Psoas muscle (tissue), 8 donors: ENCODE data around the gene MXRA7. TPM values are rescaled to one million over a fixed set of nuclear protein-coding genes. Genes with fewer than 3 reads are reported as not detected.

Experiments used
- ATAC-seq, 4 donors: fragments of 200-7000 bp; cut with Tn5 transposase; one replicate each; pipeline ENCODE4 v1.9.1; 2020; ENCODE audit warnings: moderate library complexity in 3 of 4, mild to moderate bottlenecking in 2 of 4
- DNase-seq, 2 donors: peaks; one replicate each; pipeline ENCODE4 v3.0.0-alpha.2; 2020
- H3K27ac ChIP-seq: fragments of 200-600 bp; one replicate; pipeline ENCODE4 v1.8.0; 2022
- H3K27me3 ChIP-seq, 3 donors: fragments of 200-600 bp in 1 of 3; one replicate each; pipeline versions ENCODE4 v1.6.1 to v1.8.0; 2013 to 2022; ENCODE audit warnings: low read length in 2 of 3, mild to moderate bottlenecking in 2 of 3, moderate library complexity in 1 of 3; ENCODE audit not compliant: insufficient read depth in 3 of 3
- H3K36me3 ChIP-seq, 2 donors: fragments of 200-600 bp in 1 of 2; one replicate each; pipeline versions ENCODE4 v1.6.1 to v1.8.0; 2013 to 2022; ENCODE audit warnings: low read depth in 1 of 2, mild to moderate bottlenecking in 1 of 2, moderate library complexity in 1 of 2; ENCODE audit not compliant: insufficient read depth in 1 of 2
- H3K4me1 ChIP-seq: fragments of 200-600 bp; one replicate; pipeline ENCODE4 v1.8.0; 2022
- H3K4me3 ChIP-seq: fragments of 200-600 bp; one replicate; pipeline ENCODE4 v1.8.0; 2022; ENCODE audit warnings: mild to moderate bottlenecking
- H3K9me3 ChIP-seq: fragments of 200-600 bp; one replicate; pipeline ENCODE4 v1.8.0; 2022
- CTCF ChIP-seq: fragments of 200-600 bp; IDR thresholded peaks from one replicate; pipeline ENCODE4 v1.8.0; 2022; ENCODE audit warnings: antibody characterized with exemption
- WGBS, 3 donors: extraction: QIAGEN DNeasy Blood & Tissue Kit; methylation state at CpG; one replicate each; pipeline versions ENCODE4 v1.1.6 to v1.1.7; 2013; 5-methylcytosine and 5-hydroxymethylcytosine counted together
- intact Hi-C, 2 donors: fragments of 100-400 bp; cut with DNase I; formaldehyde crosslinking; loops; one replicate each; pipeline versions ENCODE4 v1.11.0 to v1.14.2; 2022
- polyA plus RNA-seq, 3 donors: library from polyadenylated mRNA; stranded (reverse); fragments of 200-250 nt; gene quantifications; one replicate each; pipeline ENCODE4 v1.2.3, GENCODE V29; 2013
- total RNA-seq, 4 donors: library from RNA; stranded (reverse); fragmentation: NEBNext Ultra II Directional in 2 of 4; extraction: Animal tissue kit (Norgen Biotek cat#: 25700) in 2 of 4; gene quantifications; one replicate each; pipeline versions ENCODE4 v1.2.1 to v1.2.4, GENCODE V29; 2021 to 2023
- donor health status: healthy with polysubstance abuse.
- donor health status: DM: no; HTN: no; CAD: no; lungs with moderate emphysema.
- donor health status: Bipolar disorder and iron deficiency.
- donor health status: healthy.
- donor health status: DM: yes; HTN: yes; CAD: no.
- donor health status: DM: no; HTN: no; CAD: no.
- donor health status: DM: no; HTN: no; CAD: no.
- donor health status: DM: yes; HTN: yes; CAD: no.

Gene MXRA7
- total and polyA plus RNA-seq, 7 donors = 34.6 to 75.1 (median 43.2) TPM

- intact Hi-C loops = no loop called here
- Histone ChIP-seq H3K4me1 (peaks cover 50% of the 10 kb centered on the region), H3K36me3 (no peaks in the 10 kb centered on the region), H3K9me3 (no peaks in the 10 kb centered on the region), H3K27me3 (no peaks in the 10 kb centered on the region), H3K27ac (peak overlapping the region; percentile 97), H3K4me3 (no peak overlapping the region)
- ATAC-seq = peak in 3 of 4 donors; percentile 17 to 38 (median 22)
- no peak for TF ChIP-seq CTCF
- peak; percentile 82 to 88 for DNase-seq
- WGBS, 3 donors = 51 to 65% (median 55%) methylated on average over 25 of the region's 25 CpGs
Observed at GRCh38 chr17:76696763-76697701, 13.7 kb downstream of the MXRA7 start.

- peak in 1 of 2 donors; percentile 50 for DNase-seq
- peaks cover 38% of the 10 kb centered on the region for H3K4me1 ChIP-seq
- TF ChIP-seq CTCF = no peak
- WGBS, 3 donors = 56 to 63% (median 63%) methylated on average over 16 of the region's 16 CpGs
- no peaks in the 10 kb centered on the region for H3K36me3 ChIP-seq
- no peak for ATAC-seq
- H3K4me3 ChIP-seq = no peak overlapping the region
- H3K27ac ChIP-seq = no peak overlapping the region
- no peaks in the 10 kb centered on the region for H3K27me3 ChIP-seq
- intact Hi-C loops = no loop called here
- no peaks in the 10 kb centered on the region for H3K9me3 ChIP-seq
Observed at GRCh38 chr17:76695059-76695831, 15.5 kb downstream of the MXRA7 start.

GRCh38 chr17:76691379-76692191, 19.2 kb downstream of the MXRA7 start:
- peak overlapping the region; percentile 10 for H3K27ac ChIP-seq
- DNase-seq (no peak), ATAC-seq (no peak)
- intact Hi-C loops = no loop called here
- 69 to 90% (median 77%) methylated on average over 14 of the region's 14 CpGs for WGBS, 3 donors
- H3K4me3 ChIP-seq = no peak overlapping the region
- peaks cover 43% of the 10 kb centered on the region for H3K4me1 ChIP-seq
- H3K9me3 ChIP-seq = no peaks in the 10 kb centered on the region
- no peak for TF ChIP-seq CTCF
- H3K36me3 ChIP-seq = no peaks in the 10 kb centered on the region
- H3K27me3 ChIP-seq = no peaks in the 10 kb centered on the region

GRCh38 chr17:76690596-76691280, 20.0 kb downstream of the MXRA7 start:
- H3K4me3 ChIP-seq = no peak overlapping the region
- peaks cover 37% of the 10 kb centered on the region for H3K4me1 ChIP-seq
- DNase-seq (no peak), ATAC-seq (no peak)
- no peaks in the 10 kb centered on the region for H3K36me3 ChIP-seq
- intact Hi-C loops = no loop called here
- no peak for TF ChIP-seq CTCF
- peak overlapping the region; percentile 10 for H3K27ac ChIP-seq
- 71 to 76% (median 74%) methylated on average over 13 of the region's 13 CpGs for WGBS, 3 donors
- H3K9me3 ChIP-seq = no peaks in the 10 kb centered on the region
- H3K27me3 ChIP-seq = no peaks in the 10 kb centered on the region
